ENCODE data around the gene SLC45A1. TPM values are rescaled to one million over a fixed set of nuclear protein-coding genes. Genes with fewer than 3 reads are reported as not detected.

SLC45A1 gene
- polyA plus RNA-seq, 3 donors: 0.21 TPM; not detected in 2

DNA sequence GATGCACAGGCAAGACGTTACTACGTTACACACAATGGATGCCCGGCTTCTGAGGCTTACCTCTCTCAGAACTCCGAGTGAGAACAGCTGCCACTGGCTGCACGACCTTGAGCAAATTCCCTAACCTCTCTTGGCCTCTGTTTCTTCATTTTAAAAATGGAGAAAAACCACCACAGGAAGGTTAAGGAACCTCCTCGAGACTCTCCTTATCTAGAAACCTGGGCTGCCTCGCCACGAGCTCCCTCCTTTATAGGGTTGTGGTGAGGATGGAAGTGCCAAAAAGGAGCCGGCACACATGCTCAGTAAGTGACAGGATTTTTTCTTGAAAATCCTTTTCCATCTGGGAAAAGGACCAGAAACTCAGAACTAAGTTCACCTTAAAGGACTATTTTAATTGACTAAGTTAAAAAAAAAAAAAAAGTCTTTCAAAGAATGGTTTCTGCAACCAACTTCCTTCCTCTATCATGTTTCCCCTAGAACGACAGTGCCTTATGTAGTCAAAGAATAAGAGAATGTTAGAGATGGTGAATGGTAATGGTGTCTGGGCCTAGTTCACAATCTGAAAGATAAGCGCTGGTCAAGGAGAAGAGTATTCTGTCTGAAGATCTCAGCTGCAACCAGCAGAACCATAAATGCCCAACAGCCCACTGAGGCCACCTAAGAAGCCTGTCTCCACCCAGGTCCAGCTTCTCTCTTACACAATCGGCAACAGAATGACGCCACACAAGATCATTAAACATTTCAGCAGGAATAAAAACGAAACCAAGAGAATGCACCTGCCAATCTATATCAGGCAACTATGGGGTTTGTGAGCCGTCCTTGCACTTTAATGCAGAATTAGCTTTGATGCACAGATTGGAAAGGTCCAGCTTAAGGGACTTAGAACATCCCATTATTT, 64.9 kb downstream of the SLC45A1 start:
- H3K36me3 ChIP-seq (replicated peaks in 1 of 2; ENCODE audit: control insufficient read depth in 1 of 2, insufficient read depth in 2 of 2, low read length in 2 of 2): peaks cover 9 to 66% of the 10 kb centered on the region in 2 donors
- TF ChIP-seq, protein P1, sequence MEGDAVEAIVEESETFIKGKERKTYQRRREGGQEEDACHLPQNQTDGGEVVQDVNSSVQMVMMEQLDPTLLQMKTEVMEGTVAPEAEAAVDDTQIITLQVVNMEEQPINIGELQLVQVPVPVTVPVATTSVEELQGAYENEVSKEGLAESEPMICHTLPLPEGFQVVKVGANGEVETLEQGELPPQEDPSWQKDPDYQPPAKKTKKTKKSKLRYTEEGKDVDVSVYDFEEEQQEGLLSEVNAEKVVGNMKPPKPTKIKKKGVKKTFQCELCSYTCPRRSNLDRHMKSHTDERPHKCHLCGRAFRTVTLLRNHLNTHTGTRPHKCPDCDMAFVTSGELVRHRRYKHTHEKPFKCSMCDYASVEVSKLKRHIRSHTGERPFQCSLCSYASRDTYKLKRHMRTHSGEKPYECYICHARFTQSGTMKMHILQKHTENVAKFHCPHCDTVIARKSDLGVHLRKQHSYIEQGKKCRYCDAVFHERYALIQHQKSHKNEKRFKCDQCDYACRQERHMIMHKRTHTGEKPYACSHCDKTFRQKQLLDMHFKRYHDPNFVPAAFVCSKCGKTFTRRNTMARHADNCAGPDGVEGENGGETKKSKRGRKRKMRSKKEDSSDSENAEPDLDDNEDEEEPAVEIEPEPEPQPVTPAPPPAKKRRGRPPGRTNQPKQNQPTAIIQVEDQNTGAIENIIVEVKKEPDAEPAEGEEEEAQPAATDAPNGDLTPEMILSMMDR (IDR thresholded peaks at IDR 0.05): no peak
- DNase-seq: peak; percentile 32 to 57 (median 56)
- peaks cover 97% of the 10 kb centered on the region for H4K20me1 ChIP-seq (ENCODE audit: insufficient read depth, low read length)
- intact Hi-C loops (cut with micrococcal nuclease): no loop called here
- Mint-ChIP-seq H3K36me3 (peaks cover 39 to 70% of the 10 kb centered on the region in 2 donors), H3K9me3 (no peaks in the 10 kb centered on the region), H3K27ac (peak overlapping the region; percentile 81 to 93 (median 91)), H3K4me3 (peak overlapping the region; percentile 67 to 86), H3K4me1 (peaks cover 79% of the 10 kb centered on the region), H3K27me3 (ENCODE audit: low read depth in 3 of 3) (no peaks in the 10 kb centered on the region)
- H2AFZ ChIP-seq (ENCODE audit: insufficient read depth, low read depth, low read length, poor library complexity, severe bottlenecking): no peak overlapping the region
- peaks cover 84% of the 10 kb centered on the region for H3K79me2 ChIP-seq (ENCODE audit: insufficient read depth, low read length)
- no peaks in the 10 kb centered on the region for H3K9me3 ChIP-seq (replicated peaks in 1 of 2; ENCODE audit: control insufficient read depth in 1 of 2, insufficient read depth in 1 of 2, low read length in 2 of 2)
- H3K27me3 ChIP-seq (ENCODE audit: control insufficient read depth in 2 of 2, insufficient read depth in 2 of 2, low read length in 2 of 2): no peaks in the 10 kb centered on the region
- WGBS (ENCODE audit: insufficient coverage): 43% methylated on average over 7 of the region's 15 CpGs
- H3K9ac ChIP-seq (ENCODE audit: insufficient read depth, low read length, poor library complexity, severe bottlenecking): no peak overlapping the region
- H3K4me1 ChIP-seq (ENCODE audit: control insufficient read depth in 1 of 2, insufficient read depth in 2 of 2, low read length in 2 of 2): peaks cover 52% of the 10 kb centered on the region in 2 donors
- peak overlapping the region; percentile 60 for H3K4me2 ChIP-seq (replicated peaks; ENCODE audit: extremely low read depth, low read length, poor library complexity, severe bottlenecking)
- H3K27ac ChIP-seq (ENCODE audit: low read depth in 1 of 2, low read length in 2 of 2): peak overlapping the region; percentile 42 to 76
- peak overlapping the region in 2 of 3 experiments; percentile 7 to 59 for H3K4me3 ChIP-seq (replicated peaks in 1 of 3; ENCODE audit: low read depth in 2 of 3, low read length in 3 of 3)

DNA sequence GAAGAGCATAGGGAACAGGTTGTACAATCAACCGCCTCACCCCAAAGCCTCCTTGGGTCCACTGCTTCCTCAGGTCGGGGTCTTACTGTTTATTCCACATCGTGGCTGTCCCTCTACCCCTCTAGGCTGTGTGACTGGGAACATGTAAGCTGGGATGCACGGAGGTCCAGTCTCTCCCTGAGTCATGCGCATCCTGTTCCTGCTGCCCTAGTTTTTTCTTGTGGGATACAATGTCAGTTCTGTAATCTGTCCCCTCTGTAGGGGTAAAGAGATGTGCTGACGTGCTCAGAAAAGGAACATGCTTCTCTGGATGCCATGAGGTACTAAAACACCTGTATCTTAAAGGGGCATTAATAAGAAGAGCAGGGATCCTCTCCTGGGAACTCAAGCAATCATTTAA, 66.2 kb downstream of the SLC45A1 start:
- Histone ChIP-seq H3K36me3 (replicated peaks in 1 of 2; ENCODE audit: control insufficient read depth in 1 of 2, insufficient read depth in 2 of 2, low read length in 2 of 2) (peaks cover 11 to 59% of the 10 kb centered on the region in 2 donors), H3K4me2 (replicated peaks; ENCODE audit: extremely low read depth, low read length, poor library complexity, severe bottlenecking) (no peak overlapping the region), H3K4me3 (replicated peaks in 1 of 3; ENCODE audit: low read depth in 2 of 3, low read length in 3 of 3) (no peak overlapping the region), H3K27ac (ENCODE audit: low read depth in 1 of 2, low read length in 2 of 2) (peak overlapping the region; percentile 24 to 25), H3K27me3 (ENCODE audit: control insufficient read depth in 2 of 2, insufficient read depth in 2 of 2, low read length in 2 of 2) (no peaks in the 10 kb centered on the region), H4K20me1 (ENCODE audit: insufficient read depth, low read length) (peaks cover 96% of the 10 kb centered on the region), H3K9me3 (replicated peaks in 1 of 2; ENCODE audit: control insufficient read depth in 1 of 2, insufficient read depth in 1 of 2, low read length in 2 of 2) (no peaks in the 10 kb centered on the region), H2AFZ (ENCODE audit: insufficient read depth, low read depth, low read length, poor library complexity, severe bottlenecking) (no peak overlapping the region), H3K4me1 (ENCODE audit: control insufficient read depth in 1 of 2, insufficient read depth in 2 of 2, low read length in 2 of 2) (peaks cover 61 to 62% of the 10 kb centered on the region in 2 donors), H3K9ac (ENCODE audit: insufficient read depth, low read length, poor library complexity, severe bottlenecking) (no peak overlapping the region), H3K79me2 (ENCODE audit: insufficient read depth, low read length) (peaks cover 81% of the 10 kb centered on the region)
- Mint-ChIP-seq H3K27ac (peak overlapping the region in 5 of 7 donors; percentile 42 to 81 (median 70)), H3K9me3 (peaks cover 0 to 2% (median 0%) of the 10 kb centered on the region in 7 donors), H3K36me3 (peaks cover 39 to 64% of the 10 kb centered on the region in 2 donors), H3K4me1 (peaks cover 79% of the 10 kb centered on the region), H3K27me3 (ENCODE audit: low read depth in 3 of 3) (no peaks in the 10 kb centered on the region), H3K4me3 (no peak overlapping the region)
- TF ChIP-seq, protein P1 (IDR thresholded peaks at IDR 0.05): no peak
- intact Hi-C loops (cut with micrococcal nuclease): no loop called here
- no peak for DNase-seq
- WGBS (ENCODE audit: insufficient coverage): 80% methylated on average over 1 of the region's 6 CpGs
